Neuronal stem cell (in vitro differentiated cells): ENCODE data around the gene LEPROT. TPM values are rescaled to one million over a fixed set of nuclear protein-coding genes. Genes with fewer than 3 reads are reported as not detected.

ENCODE experiments used
- DNase-seq: peaks from one replicate; pipeline ENCODE4 v3.0.0-alpha.2; 2013; ENCODE audit warnings: low spot score
- H2AFZ ChIP-seq: one replicate; pipeline ENCODE4 v1.6.1; 2013; ENCODE audit warnings: mild to moderate bottlenecking, low read length, inconsistent platforms
- H2AK5ac ChIP-seq: 2 replicates; pipeline ENCODE4 v1.6.1; 2013; ENCODE audit warnings: low read depth, mild to moderate bottlenecking, inconsistent platforms, low read length, moderate library complexity, mixed read lengths
- H2BK120ac ChIP-seq: 2 replicates; pipeline ENCODE4 v1.6.1; 2013; ENCODE audit warnings: low read depth, mild to moderate bottlenecking, inconsistent platforms, low read length, moderate library complexity, mixed read lengths
- H2BK12ac ChIP-seq: one replicate; pipeline ENCODE4 v1.6.1; 2013; ENCODE audit warnings: low read length, inconsistent platforms
- H2BK15ac ChIP-seq: 2 replicates; pipeline ENCODE4 v1.6.1; 2013; ENCODE audit warnings: mild to moderate bottlenecking, low read length, inconsistent platforms, mixed read lengths
- H2BK5ac ChIP-seq: one replicate; pipeline ENCODE4 v1.6.1; 2013; ENCODE audit warnings: inconsistent platforms, mild to moderate bottlenecking, low read length, moderate library complexity
- H3K14ac ChIP-seq: one replicate; pipeline ENCODE4 v1.6.1; 2013; ENCODE audit warnings: low read length, inconsistent platforms
- H3K18ac ChIP-seq: 2 replicates; pipeline ENCODE4 v1.6.1; 2013; ENCODE audit warnings: low read length, inconsistent platforms
- H3K23ac ChIP-seq: 2 replicates; pipeline ENCODE4 v1.6.1; 2013; ENCODE audit warnings: low read depth, mild to moderate bottlenecking, mixed read lengths, low read length, inconsistent platforms; ENCODE audit not compliant: poor library complexity
- H3K27ac ChIP-seq: replicated peaks from 3 replicates; pipeline ENCODE4 v1.5.1; 2013; ENCODE audit warnings: low read length, inconsistent platforms
- H3K27me3 ChIP-seq, 3 experiments: 2 replicates each; pipeline ENCODE4 v1.6.1; 2013; ENCODE audit warnings: low read length in 3 of 3, mild to moderate bottlenecking in 2 of 3, inconsistent platforms in 1 of 3, low read depth in 1 of 3, mixed read lengths in 1 of 3, moderate library complexity in 1 of 3; ENCODE audit not compliant: control insufficient read depth in 3 of 3, insufficient read depth in 3 of 3
- H3K36me3 ChIP-seq, 2 donors: replicated peaks in 1 of 2; 2 replicates each; pipeline ENCODE4 v1.6.1; 2013; ENCODE audit warnings: low read length in 2 of 2; ENCODE audit not compliant: control insufficient read depth in 2 of 2, insufficient read depth in 2 of 2
- H3K4ac ChIP-seq: 2 replicates; pipeline ENCODE4 v1.6.1; 2013; ENCODE audit warnings: inconsistent platforms, mild to moderate bottlenecking, low read length, moderate library complexity
- H3K4me1 ChIP-seq, 2 donors: 1 replicate in 1 of 2; 2 replicates in 1 of 2; pipeline ENCODE4 v1.6.1; 2013; ENCODE audit warnings: low read length in 2 of 2, low read depth in 1 of 2; ENCODE audit not compliant: control insufficient read depth in 2 of 2, insufficient read depth in 1 of 2
- H3K4me2 ChIP-seq: one replicate; pipeline ENCODE4 v1.6.1; 2013; ENCODE audit warnings: mild to moderate bottlenecking, low read length, inconsistent platforms; ENCODE audit not compliant: insufficient read depth, poor library complexity, severe bottlenecking
- H3K4me3 ChIP-seq, 2 donors: 2 replicates each; pipeline ENCODE4 v1.5.1; 2013; ENCODE audit warnings: low read length in 2 of 2, mild to moderate bottlenecking in 2 of 2, inconsistent platforms in 1 of 2, moderate library complexity in 1 of 2
- H3K79me1 ChIP-seq: one replicate; pipeline ENCODE4 v1.6.1; 2013; ENCODE audit warnings: low read depth, mild to moderate bottlenecking, inconsistent platforms, low read length, moderate library complexity
- H3K9ac ChIP-seq: one replicate; pipeline ENCODE4 v1.6.1; 2013; ENCODE audit warnings: mild to moderate bottlenecking, low read depth, low read length, inconsistent platforms; ENCODE audit not compliant: poor library complexity
- H3K9me3 ChIP-seq, 2 donors: replicated peaks in 1 of 2; 2 replicates each; pipeline versions ENCODE3 to v1.6.1; 2013; ENCODE audit warnings: low read length in 2 of 2, mild to moderate bottlenecking in 2 of 2, inconsistent platforms in 1 of 2, low read depth in 1 of 2, mixed read lengths in 1 of 2, moderate library complexity in 1 of 2; ENCODE audit not compliant: control insufficient read depth in 2 of 2, insufficient read depth in 1 of 2
- H4K8ac ChIP-seq: one replicate; pipeline ENCODE4 v1.6.1; 2013; ENCODE audit warnings: low read depth, mild to moderate bottlenecking, inconsistent platforms, low read length, moderate library complexity
- H4K91ac ChIP-seq: one replicate; pipeline ENCODE4 v1.6.1; 2013; ENCODE audit warnings: low read length, low read depth, mild to moderate bottlenecking, inconsistent platforms; ENCODE audit not compliant: poor library complexity
- WGBS, 2 donors: extraction: QIAGEN DNeasy Blood & Tissue Kit; methylation state at CpG; one replicate each; pipeline ENCODE4 v1.1.7; 2013; ENCODE audit warnings: missing lambda C conversion rate in 2 of 2, mixed read lengths in 1 of 2; ENCODE audit not compliant: insufficient read length in 2 of 2, insufficient replicate concordance in 1 of 2; ENCODE audit errors: extremely low coverage in 2 of 2; 5-methylcytosine and 5-hydroxymethylcytosine counted together
- small RNA-seq: library from polyadenylated mRNA; stranded (forward); fragments of <200 nt; extraction: miRNeasy Mini kit (QIAGEN cat#:217004); gene quantifications from one replicate; pipeline ENCODE3, GENCODE V24; 2013; ENCODE audit not compliant: insufficient read depth

Gene LEPROT

GRCh38 chr1:65480684-65481405, 60.4 kb downstream of the LEPROT start:
- Histone ChIP-seq H3K4me2 (no peak overlapping the region), H2AK5ac (no peak overlapping the region), H3K18ac (no peak overlapping the region), H2AFZ (no peak overlapping the region), H4K8ac (no peak overlapping the region), H3K79me1 (no peaks in the 10 kb centered on the region), H4K91ac (no peak overlapping the region), H2BK5ac (no peak overlapping the region), H3K9me3 (no peaks in the 10 kb centered on the region), H3K36me3 (no peaks in the 10 kb centered on the region), H3K23ac (no peak overlapping the region), H3K4ac (no peak overlapping the region), H2BK120ac (no peak overlapping the region), H3K27ac (no peak overlapping the region), H3K4me3 (no peak overlapping the region), H3K14ac (no peak overlapping the region), H2BK15ac (no peak overlapping the region), H2BK12ac (no peak overlapping the region), H3K27me3 (no peaks in the 10 kb centered on the region), H3K4me1 (peaks cover 0 to 3% of the 10 kb centered on the region in 2 donors), H3K9ac (no peak overlapping the region)
- WGBS, 2 donors, result no CpG with 5 or more reads among the region's 4 CpGs
- DNase-seq, result no peak

GRCh38 chr1:65483993-65484754, 63.7 kb downstream of the LEPROT start:
- WGBS, 2 donors, result no CpG with 5 or more reads among the region's 8 CpGs

More at GRCh38 chr1:65483993-65484754, 63.7 kb downstream of the LEPROT start:
- Histone ChIP-seq H3K36me3 (no peaks in the 10 kb centered on the region), H3K14ac (no peak overlapping the region), H2BK5ac (no peak overlapping the region), H3K27me3 (no peaks in the 10 kb centered on the region), H4K8ac (no peak overlapping the region), H2AFZ (no peak overlapping the region), H3K18ac (no peak overlapping the region), H3K27ac (no peak overlapping the region), H3K23ac (no peak overlapping the region), H4K91ac (no peak overlapping the region), H3K9me3 (no peaks in the 10 kb centered on the region), H3K79me1 (no peaks in the 10 kb centered on the region), H3K4me2 (no peak overlapping the region), H3K4me3 (no peak overlapping the region), H2BK15ac (no peak overlapping the region), H2BK120ac (no peak overlapping the region), H3K9ac (no peak overlapping the region), H3K4ac (no peak overlapping the region), H3K4me1 (no peaks in the 10 kb centered on the region), H2BK12ac (no peak overlapping the region), H2AK5ac (no peak overlapping the region)
- no peak for DNase-seq

Small RNA genes lying within 50 kb of the gene (small RNA-seq; reads per million reads assigned to genes)
- not detected for gene RNU2-15P
